ENCODE results near the gene TTLL9. TPM values are rescaled to one million over a fixed set of nuclear protein-coding genes. Genes with fewer than 3 reads are reported as not detected.

TTLL9 gene
- total RNA-seq, 1 experiment from 2014 or later: not detected

DNA sequence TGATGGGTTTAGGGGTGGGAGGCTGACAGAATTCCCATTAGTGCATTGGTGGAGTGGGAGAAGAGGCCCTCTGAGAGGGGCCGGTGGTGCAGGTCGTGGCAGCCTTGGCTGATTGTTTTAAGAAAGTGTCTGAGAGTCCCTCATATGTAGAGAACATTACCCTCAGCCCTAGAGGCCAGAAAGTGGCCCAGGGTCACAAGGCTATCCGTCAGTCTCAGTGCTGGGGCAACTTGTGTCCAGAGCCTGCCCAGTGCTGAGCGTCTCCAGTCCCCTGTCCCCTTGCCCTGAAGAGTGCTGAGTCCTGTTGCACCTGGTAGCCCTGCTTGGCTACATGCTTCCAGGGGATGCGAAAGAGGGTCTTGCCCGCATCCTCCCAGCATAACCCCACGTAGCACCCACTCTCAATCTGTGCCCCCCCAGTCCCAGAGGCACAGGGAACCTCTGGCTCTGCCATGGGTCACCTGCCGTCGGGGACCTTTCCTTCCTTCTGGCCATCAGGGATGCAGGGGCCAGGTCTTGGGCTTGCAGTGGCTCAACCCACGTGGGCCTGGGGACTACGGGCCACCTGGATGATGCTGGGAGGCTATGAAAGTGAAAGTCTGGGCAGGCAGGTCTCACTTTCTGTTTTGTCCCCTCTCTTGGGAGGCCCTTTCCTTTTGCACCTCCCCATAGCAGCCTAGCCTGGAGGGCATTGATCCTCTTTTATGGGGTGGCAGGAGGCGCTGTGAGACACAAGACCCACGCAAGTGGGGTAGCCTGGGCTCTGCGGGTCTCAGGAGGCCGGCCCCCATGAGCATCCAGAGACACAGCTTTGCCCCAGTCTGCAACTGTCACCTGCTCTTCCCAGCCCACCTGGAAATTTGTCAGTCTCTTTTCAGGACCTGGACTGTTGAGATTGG, 12.3 kb upstream of the TTLL9 start:
- no peak for DNase-seq (ENCODE audit: low read depth)

DNA sequence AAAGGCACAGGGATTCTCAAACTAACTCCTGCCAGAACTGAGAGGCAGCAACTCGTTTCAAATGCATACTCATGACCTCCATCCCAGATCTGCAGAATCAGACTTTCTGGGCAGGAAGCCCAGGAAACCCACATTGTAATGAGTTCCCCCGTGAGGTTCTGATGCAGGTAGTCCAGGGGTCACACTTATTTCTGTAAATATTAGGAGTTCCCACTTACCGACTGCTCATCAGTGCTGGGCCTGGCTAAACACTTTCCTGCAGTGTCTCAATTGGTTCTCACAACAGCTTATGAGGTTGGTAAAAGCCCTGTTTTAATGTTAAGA, 11.7 kb upstream of the TTLL9 start:
- DNase-seq (ENCODE audit: low read depth): no peak

DNA sequence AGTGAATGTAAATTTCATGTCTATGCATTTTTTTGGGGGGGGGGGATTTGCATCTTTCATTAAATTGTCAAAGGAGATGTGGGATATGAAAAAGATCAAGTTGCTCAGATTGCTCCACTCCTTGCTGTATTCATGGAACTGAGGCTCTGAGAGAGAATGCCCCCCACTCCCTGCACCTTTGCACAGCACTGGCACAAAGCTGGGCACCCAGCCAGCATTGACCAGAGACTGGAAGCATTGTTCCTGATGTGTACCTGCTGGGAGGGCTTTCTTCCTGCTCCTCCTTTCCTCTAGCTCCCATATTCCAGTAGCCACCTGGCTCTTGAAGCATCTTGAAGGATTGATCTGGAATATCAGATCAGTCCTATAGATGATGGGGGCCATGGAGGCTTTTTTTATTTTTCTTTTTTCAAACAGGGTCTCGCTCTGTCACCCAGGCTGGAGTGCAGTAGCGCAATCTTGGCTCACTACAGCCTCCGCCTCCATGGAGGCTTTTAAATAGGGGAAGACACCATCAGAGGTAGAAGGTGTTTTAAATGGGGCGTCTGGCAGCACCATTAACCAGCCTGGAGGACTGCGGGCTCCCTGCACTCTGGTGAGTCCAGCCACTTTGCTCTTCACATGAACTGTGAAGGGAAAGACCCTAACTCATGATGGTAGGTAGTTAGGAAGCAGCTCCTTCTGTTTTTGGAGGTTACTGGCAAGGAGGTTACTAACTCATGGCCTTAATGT, 11.0 kb upstream of the TTLL9 start:
- DNase-seq (ENCODE audit: low read depth): no peak

DNA sequence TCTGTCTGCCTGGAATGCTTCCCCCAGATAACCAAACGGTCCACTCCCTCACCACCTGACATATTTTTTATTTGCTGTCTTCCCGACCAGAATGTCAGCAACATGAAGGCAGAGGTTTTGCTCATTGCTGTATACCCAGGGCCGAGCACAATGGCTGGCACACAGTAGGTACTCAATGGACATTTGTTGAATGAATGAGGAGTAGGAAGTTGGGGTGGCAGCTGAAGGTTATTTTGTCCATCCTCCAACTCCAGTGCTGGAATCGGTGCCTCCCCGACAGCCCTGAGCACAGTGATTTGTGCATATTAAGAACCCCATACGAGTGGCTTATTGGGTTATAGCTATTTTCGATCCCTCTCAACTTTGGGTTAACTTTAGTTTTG, 10.4 kb upstream of the TTLL9 start:
- no peak for DNase-seq (ENCODE audit: low read depth)

DNA sequence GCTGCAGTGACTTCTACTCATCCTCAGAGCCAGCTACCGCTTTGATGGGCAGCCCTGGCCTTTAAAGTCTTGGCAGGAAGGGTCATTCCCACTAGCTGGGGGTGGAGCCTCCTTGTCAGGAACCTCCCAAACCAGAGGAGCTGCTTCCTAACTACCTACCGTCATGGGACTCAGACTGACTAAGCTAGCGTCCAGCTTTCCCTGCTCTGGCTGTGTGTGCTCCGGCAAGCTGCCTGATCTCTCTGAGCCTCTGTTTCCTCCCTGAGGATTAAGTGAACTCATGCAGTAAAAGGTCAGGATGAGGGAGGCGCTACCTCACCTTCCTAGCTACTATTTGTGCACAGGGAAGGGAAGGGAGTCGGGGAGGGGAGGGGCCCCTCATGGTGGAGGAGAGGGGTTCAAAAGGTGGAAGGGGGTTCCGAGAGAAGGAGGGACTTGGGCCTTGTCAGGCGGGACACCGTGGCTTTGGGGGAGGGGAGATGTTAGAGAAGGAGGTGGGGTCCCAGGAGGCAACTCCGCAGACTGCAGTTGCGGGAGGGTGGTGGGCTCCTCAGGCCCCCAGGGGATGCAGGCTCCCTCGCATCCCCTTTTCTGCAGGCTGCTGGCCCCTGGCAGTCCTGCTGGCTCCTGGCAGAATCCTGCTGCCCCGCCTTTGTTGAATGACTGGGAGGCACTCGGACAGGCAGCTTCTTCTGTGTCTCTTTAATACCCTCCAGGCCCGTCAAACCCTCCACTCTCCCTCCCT, 9.9 kb upstream of the TTLL9 start:
- no peak for DNase-seq (ENCODE audit: low read depth)

DNA sequence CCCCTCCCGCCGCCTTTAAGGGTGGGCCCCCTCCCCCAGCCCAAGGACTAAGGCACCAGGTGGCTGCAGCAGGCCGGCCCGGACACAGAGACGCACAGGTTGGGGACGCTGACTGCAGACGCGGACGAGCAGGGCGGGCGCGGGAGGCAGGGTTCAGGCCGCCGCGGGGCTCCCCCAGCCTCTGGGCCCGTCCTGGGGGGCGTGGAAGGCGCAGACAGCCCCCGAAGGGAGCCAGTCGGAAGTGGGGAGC, 9.4 kb upstream of the TTLL9 start:
- DNase-seq (ENCODE audit: low read depth): no peak

DNA sequence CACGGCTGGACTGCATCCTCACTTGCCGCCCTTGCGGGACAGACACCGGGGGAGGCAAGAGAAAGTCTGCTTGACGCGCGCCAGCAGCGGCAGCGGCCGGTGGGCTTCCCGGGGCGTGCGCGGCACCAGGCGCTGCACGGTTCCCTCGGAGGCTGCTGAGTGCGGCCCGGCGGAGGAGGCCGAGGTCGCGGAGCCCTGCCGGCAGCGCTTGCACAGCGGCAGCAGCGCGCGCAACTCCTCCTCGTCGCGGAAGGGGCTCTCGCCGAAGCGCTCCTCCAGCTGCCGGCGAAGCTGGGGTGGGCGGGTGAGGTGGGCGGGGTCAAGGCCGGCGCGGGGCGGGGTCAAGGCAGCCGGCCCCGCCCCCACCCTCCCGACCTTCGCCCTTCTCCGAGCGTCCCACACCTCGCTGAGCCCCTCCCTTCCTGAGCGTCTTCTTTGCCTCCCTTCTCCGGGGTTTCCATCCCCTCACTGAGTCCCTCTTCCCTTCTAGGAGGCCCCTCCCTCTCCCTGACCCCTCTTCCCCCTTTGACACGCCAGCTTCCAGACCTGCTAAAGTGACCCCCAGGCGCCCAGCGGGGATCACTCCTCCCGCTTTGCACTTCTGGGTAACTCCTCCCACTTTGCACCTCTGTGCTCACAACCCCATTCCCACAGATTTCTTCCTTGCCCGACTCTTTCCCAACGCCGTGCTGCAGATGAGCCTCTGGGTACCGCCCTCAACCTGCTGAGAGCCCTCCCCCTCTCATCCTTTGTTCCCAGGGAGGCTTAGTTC, 8.9 kb upstream of the TTLL9 start:
- peak; percentile 34 for DNase-seq (ENCODE audit: low read depth)

DNA sequence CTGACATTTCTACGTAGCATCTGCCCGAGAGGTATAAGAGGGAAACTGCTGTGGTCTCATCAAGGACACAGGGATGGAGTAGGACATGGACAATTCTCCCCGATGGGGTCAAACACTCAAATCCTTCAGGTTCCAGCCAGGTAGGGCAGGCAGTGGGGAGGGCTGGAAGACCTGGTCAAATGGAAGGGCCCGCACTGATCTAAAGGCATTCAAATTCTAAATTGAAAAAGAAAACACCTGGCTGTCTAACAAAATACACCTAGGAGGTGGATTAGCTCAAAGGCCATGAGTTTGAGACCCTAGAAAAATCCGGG, 8.3 kb upstream of the TTLL9 start:
- DNase-seq (ENCODE audit: low read depth): no peak

DNA sequence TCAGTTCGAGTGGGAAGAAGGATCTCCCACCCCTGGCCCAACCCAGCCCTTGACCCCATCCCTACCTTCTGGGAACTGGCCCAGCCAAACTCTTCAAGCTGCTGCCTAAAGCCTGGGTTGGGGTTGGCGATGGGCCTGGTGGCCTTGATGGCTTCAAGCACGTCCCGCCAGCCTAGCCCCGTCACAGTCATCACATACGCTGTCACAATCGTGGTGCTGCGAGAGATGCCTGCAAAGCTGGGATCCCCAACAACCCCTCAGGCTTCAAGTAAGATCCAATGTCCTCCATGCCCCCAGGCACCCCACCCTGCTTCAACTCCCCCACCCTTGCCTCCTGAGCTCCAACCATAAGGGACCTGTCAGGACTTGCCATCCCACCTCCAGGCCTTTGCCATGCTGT, 7.9 kb upstream of the TTLL9 start:
- DNase-seq (ENCODE audit: low read depth): no peak

DNA sequence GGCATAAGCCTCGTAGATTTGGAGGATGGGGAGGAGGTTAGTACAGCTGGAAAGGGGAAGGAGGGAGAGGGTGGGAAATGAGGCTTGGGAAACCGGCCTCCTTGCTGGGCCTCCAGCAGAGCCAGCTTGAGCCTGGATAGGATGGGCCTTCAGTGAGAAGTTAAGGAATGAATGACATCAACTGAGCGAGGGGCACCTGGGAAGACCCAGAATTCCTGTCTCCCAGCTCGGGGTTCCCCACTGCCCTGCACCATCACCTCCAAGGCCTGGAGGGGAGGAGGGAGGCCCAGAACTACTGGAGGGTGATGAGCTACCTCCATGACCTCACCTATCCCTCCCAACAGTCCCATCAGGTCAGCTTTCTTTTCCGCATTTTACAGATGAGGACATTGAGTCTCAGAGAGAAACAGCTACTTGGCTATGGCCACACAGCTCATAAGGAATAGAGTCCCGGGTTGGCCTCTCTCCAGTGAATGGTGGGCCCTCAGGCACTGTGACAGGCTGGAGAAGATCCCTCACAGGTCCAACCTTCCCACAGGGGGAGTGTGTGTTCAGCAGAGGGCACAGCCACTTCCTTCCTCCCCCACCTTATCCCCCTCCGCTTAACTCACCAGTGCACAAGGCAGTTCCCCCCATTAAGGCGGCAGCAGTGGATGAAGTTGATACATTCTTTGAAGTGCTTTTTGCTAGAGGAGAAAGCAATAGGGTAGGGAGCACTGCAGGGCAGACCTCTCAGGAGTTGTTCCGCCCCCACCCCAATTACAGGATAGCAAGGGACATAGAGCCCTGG, 6.9 kb upstream of the TTLL9 start:
- DNase-seq (ENCODE audit: low read depth): no peak

DNA sequence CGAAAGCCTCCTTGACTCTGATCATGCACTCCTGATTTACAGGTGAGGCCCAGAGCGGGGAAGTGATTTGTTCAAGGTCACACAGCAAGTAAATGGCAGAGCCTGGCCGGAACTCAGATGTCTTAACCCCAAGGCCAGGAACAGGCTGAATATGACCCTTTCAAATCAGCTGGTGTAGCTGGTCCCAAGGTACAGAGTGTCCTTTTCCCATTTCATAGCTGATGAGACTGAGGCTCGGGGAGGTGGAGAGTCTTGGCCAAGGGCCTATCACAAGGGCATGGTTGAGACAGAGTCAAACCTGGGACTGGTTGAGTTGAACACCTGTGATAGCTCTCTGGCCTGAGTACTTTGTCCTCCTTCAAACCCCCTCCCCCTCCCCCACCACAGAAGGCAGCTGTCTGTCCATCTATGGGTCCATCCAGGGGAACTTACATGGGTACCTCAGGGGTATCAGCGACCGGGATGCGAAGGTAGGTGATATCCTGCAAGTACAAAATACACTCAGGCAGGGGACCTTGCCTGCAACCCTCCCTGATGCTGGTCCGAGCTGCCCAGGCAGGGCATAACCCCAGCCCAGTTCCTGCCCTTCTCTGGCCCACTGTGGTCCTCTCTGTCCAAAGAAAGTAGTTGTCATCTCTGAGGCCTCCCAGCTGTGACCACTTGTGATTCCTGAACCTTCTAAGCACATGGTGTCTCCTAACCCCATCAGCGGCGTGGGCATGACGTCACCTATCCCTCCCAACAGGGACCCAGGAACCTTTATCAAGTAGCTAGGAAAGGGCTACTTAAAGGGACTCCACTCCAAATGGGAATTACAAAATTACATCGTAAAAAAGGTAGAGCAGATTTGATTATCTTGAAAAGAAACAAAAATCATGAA, 5.7 kb upstream of the TTLL9 start:
- DNase-seq (ENCODE audit: low read depth): no peak

DNA sequence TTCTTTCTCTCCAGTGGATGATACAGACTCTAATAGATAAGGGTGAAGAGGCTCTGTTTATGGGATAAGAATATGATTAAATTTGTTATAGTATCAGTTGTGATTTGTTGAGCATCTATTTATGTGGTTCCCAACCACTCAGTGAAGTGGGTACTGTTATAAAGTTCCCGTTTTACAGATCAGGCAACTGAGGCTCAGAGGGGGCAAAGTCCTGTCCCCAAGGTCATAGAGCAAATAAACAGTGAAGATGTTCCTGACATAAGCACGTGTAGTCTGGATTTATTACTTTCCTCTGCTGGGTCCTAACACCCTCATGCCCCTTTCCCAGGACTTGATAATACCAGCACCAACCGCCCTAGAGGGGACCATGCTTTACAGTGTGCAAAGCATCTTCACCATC, 4.2 kb upstream of the TTLL9 start:
- no peak for DNase-seq (ENCODE audit: low read depth)

DNA sequence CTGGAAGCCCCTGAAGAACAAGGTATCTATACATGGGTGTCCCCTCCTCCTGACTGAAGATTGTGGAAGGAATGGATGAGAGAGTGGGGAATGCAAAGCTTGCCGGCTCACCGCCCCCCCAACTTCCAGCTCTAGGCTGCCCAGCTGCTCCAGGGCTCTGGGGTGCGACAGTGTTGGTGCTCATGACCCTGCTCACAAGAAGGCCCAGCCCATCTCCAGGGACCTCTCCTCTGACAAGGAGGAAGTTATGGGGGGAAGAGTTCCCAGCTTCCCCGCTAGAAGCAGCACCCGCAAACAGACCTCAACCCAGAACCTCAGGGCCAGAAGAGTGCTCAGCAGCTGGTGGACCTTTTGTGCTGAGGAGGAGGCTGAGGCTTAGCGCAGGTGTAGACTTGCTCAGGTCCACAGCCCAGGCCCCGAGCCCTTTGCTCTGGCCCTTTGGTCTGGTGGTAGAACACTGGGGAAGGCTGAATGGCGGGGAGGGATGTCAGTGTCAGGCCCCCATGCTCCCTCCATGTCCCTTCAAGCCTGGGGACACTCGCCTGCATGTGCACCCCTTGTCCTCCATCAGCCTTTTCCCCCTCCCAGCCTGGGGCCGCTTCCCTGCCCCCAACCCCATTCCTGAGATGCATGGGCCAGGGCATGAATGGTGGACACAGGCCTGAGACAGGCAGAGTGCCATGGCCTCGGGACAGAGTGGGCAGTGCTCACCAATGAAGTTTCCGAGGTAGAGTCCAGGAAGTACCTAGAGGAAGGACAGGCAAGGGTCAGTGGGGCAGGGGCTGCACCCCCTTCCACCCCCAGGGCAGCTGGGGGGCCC, 1.4 kb upstream of the TTLL9 start:
- no peak for DNase-seq (ENCODE audit: low read depth)

DNA sequence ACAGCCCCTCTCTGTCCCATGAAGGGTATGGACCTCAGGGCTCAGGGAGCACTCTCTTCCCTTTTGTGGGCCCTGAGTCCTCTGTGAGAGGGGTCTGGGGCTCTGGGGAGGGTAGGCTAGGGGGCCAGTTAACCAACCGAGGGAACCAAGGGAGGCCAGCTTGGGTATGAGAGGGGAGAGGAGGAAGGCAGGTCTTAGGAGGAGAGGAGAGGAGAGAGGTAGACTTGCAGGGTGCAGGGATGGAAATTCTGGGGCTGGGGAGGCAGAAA, 827 bp upstream of the TTLL9 start:
- DNase-seq (ENCODE audit: low read depth): no peak

DNA sequence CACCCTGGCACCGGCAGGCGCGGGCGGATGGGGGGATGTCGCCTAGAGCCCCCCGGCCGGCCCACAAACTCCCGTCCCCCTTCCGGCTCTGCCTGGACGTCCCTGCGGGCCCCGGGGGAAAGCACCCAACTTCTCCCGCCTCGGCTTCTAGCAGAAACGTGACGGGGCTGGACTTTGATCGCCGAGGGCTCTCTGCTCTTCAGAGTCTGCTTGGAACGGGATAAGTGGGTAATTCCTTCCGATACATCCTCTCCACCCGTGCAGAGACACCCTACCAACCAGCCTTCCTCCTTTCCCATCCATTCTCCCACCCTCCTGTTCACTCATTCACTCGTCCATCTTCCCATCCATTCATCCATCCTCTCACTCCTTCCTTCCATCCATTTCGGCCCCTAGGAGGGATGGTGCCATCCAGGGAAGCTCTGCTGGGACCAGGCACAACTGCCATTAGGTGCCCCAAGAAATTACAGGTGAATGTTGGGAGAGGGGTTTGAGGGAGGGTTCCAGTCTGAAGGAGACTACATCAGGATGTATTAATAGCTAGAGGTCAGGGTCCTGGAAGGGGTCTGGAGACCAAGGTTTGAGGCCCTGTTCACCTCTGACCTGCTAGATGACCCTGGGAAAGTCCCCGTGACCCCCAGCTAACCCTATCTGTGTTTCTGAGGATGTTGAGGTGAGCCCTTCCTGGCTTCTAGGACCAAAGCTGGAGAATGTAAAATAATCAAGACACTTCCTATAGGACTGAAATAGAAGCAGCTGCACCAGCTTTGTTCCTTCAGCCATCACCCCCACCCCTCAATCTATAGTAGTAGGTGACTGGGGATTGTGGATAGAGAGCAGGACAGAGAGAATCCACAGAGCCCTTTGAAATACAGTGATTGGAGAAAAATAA, 538 bp downstream of the TTLL9 start:
- DNase-seq (ENCODE audit: low read depth): no peak

DNA sequence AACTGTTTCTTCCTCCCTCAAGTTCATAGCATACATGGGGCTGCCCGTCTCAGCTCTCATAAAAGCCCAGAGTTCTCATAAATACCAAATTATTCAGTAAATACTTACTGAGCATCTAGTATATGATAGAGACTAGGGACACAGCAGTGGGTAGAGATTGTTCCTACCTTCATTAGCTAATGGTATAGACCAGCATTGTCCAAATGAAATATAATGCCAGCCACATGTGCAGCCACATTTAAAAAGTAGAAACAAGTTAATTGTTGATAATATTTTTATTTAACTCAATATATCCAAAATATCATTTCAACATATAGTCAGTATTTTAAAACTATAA, 1.2 kb downstream of the TTLL9 start:
- no peak for DNase-seq (ENCODE audit: low read depth)

DNA sequence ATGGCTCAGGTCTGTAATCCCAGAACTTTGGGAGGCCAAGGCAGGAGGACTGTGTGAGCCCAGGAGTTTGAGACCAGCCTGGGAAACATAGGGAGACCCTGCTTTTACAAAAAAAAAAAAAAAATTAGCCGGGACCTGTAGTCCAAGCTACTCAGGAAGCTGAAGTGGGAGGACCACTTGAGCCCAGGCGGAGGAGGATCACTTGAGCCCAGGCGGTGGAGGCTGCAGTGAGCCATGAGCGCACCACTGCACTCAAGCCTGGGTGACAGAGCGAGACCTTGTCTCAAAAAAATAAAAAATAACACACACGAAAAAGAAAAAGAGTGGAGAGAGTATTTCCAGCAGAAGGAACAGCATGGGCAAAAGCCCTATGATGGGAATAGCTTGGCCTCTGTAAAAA, 2.0 kb downstream of the TTLL9 start:
- no peak for DNase-seq (ENCODE audit: low read depth)

DNA sequence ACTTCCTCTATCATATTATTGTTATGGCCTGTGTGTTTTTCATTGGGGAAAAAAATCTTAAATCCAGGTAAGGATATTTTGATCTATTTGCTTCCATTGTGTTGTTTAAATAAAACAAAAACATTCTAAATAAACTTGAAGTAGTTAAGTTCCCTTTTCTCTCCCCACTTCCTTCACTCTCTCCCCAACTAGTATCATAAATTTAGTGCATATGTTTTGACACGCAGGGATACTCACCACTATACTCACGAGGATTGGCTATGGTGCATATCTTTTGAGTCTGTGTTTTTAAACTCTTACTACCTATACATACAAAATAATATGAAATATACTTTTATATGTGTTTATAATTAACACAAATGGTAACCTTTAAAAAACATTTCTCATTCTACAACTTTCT, 5.2 kb downstream of the TTLL9 start:
- no peak for DNase-seq (ENCODE audit: low read depth)

DNA sequence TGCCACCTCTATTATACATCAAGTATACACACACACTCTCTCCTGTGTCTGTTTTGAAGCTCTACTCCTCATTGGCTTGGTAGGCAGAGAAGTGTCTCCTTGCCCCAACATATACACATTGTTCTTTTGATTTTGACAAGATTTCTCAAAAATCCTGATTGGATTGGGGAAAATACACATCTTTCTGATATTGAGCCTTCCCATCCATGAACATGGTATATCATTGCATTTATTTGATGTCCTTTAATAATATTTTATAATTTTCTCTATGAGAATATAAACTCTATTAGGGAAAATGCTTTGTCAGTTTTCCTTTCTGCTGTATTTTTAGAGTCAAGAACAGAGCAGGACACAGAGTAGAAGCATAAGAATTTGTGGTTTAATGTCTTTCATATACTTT, 7.2 kb downstream of the TTLL9 start:
- no peak for DNase-seq (ENCODE audit: low read depth)

Data from LHCN-M2 (cell line).